22Rv1 (cell line): ENCODE results near the gene FRK.

ENCODE experiments used
- H3K27ac ChIP-seq: fragments of 450-650 bp; 2 replicates; pipeline ENCODE4 v1.5.1; 2017
- ZFX ChIP-seq: fragments of 450-650 bp; IDR thresholded peaks from 2 replicates; pipeline ENCODE4 v1.6.1; 2017; ENCODE audit warnings: antibody characterized with exemption, borderline replicate concordance
- TF ChIP-seq, protein P1 (sequence below): fragments of 450-650 bp; IDR thresholded peaks from 2 replicates; pipeline ENCODE4 v1.5.1; 2017; ENCODE audit warnings: mild to moderate bottlenecking

Gene FRK

GRCh38 chr6:116034327-116034726 is 26.4 kb downstream of the FRK start:
- H3K27ac ChIP-seq, result no peak overlapping the region

GRCh38 chr6:116033687-116034303 is 26.9 kb downstream of the FRK start:
- no peak overlapping the region for H3K27ac ChIP-seq

More at GRCh38 chr6:116034327-116034726, 26.4 kb downstream of the FRK start:
- no peak for TF ChIP-seq ZFX
- TF ChIP-seq, protein P1, sequence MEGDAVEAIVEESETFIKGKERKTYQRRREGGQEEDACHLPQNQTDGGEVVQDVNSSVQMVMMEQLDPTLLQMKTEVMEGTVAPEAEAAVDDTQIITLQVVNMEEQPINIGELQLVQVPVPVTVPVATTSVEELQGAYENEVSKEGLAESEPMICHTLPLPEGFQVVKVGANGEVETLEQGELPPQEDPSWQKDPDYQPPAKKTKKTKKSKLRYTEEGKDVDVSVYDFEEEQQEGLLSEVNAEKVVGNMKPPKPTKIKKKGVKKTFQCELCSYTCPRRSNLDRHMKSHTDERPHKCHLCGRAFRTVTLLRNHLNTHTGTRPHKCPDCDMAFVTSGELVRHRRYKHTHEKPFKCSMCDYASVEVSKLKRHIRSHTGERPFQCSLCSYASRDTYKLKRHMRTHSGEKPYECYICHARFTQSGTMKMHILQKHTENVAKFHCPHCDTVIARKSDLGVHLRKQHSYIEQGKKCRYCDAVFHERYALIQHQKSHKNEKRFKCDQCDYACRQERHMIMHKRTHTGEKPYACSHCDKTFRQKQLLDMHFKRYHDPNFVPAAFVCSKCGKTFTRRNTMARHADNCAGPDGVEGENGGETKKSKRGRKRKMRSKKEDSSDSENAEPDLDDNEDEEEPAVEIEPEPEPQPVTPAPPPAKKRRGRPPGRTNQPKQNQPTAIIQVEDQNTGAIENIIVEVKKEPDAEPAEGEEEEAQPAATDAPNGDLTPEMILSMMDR, result no peak

DNA sequence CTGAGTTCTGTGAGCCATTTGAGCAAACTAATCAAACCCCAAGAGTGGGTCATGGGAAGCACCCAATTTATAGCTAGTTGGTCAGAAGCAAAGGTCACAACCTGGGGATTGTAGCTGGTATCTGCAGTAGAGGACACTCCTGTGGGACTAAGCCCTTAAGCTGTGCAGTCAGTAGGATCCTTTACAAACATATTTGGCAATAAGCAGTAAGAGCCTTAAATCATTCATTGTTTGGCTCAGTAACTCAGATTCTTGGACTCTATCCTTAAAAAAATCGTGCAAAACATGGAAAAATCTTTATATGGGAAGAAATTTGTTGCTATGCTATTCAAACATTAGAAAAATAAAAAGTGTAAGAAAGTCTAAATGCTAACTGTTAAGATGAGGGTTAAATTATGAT is 29.9 kb downstream of the FRK start:
- no peak overlapping the region for H3K27ac ChIP-seq
- TF ChIP-seq ZFX, result no peak
- TF ChIP-seq, protein P1, result no peak

More at GRCh38 chr6:116033687-116034303, 26.9 kb downstream of the FRK start:
- no peak for TF ChIP-seq ZFX
- TF ChIP-seq, protein P1, result no peak

GRCh38 chr6:116029535-116029934 is 31.2 kb downstream of the FRK start:
- TF ChIP-seq, protein P1, result no peak
- no peak for TF ChIP-seq ZFX
- H3K27ac ChIP-seq, result no peak overlapping the region

GRCh38 chr6:116028233-116028632 is 32.5 kb downstream of the FRK start:
- H3K27ac ChIP-seq, result no peak overlapping the region
- TF ChIP-seq ZFX, result no peak
- TF ChIP-seq, protein P1, result no peak

- TF ChIP-seq ZFX, result no peak
- TF ChIP-seq, protein P1, result no peak
- no peak overlapping the region for H3K27ac ChIP-seq
Measured at GRCh38 chr6:116027801-116028200, 32.9 kb downstream of the FRK start.

DNA sequence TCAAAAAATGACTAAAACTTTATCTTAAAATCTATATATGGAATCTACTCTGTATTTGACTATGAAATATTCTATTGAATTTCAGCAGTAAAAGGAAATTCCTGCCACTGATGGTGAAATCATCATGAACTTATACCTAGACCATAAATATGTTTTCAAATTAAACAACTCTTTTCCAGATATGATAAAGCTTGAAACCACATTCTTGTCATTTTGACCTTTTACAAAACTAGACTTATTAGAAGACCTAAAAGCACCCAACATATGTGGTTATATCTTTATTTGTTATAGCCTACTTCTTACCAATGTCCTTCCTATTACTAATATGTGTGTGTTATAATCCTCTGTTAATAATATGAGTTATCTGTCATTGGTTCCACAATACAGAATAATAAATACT is 35.3 kb downstream of the FRK start:
- H3K27ac ChIP-seq, result no peak overlapping the region
- TF ChIP-seq ZFX, result no peak
- TF ChIP-seq, protein P1, result no peak
